Measurements from ENCODE around the gene INSIG1.

DNA sequence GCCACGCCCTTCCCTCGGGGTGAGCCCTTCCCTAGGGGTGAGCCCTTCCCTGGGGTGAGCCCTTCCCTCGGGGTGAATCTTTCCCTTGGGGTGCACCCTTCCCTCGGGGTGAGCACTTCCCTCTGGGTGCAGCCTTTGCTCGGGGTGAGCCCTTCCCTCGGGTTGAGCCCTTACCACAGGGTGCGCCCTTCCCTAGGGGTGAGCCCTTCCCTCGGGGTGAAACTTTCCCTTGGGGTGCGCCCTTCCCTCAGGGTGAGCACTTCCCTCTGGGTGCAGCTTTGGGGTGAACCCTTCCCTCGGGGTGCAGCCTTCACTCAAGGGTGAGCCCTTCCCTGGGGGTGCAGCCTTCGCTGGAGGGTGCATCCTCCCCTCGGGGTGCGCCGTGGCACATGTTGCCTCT lies 34.6 kb upstream of the INSIG1 start:
- TF ChIP-seq, protein P1, sequence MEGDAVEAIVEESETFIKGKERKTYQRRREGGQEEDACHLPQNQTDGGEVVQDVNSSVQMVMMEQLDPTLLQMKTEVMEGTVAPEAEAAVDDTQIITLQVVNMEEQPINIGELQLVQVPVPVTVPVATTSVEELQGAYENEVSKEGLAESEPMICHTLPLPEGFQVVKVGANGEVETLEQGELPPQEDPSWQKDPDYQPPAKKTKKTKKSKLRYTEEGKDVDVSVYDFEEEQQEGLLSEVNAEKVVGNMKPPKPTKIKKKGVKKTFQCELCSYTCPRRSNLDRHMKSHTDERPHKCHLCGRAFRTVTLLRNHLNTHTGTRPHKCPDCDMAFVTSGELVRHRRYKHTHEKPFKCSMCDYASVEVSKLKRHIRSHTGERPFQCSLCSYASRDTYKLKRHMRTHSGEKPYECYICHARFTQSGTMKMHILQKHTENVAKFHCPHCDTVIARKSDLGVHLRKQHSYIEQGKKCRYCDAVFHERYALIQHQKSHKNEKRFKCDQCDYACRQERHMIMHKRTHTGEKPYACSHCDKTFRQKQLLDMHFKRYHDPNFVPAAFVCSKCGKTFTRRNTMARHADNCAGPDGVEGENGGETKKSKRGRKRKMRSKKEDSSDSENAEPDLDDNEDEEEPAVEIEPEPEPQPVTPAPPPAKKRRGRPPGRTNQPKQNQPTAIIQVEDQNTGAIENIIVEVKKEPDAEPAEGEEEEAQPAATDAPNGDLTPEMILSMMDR (IDR thresholded peaks at IDR 0.05) = no peak
- no peak for TF ChIP-seq POLR2A (IDR thresholded peaks at IDR 0.05)

All from adrenal gland (tissue), 5 donors.